ENCODE results near the gene STAT4.

DNA sequence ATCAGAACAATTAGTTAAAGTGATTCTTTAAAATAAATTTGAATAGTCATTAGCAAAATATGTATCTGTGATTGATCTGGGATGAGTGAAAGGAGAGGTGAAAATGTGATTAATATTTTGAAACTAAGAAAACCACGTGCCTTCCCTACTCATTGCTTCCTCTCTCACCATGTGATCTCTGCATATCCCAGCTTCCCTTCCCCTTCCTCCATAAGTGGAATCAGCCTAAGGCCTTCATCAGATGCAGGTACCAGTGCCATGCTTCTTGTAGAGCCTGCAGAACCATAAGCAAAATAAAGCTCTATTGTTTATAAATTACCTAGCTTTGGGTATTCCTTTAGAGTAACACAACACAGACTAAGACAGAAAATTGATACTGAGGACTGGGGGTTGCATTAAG is 125.7 kb downstream of the STAT4 start:
- TF ChIP-seq, protein P1, sequence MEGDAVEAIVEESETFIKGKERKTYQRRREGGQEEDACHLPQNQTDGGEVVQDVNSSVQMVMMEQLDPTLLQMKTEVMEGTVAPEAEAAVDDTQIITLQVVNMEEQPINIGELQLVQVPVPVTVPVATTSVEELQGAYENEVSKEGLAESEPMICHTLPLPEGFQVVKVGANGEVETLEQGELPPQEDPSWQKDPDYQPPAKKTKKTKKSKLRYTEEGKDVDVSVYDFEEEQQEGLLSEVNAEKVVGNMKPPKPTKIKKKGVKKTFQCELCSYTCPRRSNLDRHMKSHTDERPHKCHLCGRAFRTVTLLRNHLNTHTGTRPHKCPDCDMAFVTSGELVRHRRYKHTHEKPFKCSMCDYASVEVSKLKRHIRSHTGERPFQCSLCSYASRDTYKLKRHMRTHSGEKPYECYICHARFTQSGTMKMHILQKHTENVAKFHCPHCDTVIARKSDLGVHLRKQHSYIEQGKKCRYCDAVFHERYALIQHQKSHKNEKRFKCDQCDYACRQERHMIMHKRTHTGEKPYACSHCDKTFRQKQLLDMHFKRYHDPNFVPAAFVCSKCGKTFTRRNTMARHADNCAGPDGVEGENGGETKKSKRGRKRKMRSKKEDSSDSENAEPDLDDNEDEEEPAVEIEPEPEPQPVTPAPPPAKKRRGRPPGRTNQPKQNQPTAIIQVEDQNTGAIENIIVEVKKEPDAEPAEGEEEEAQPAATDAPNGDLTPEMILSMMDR (IDR thresholded peaks at IDR 0.05; ENCODE audit: low read depth, low read length, missing input control) = no peak
- TF ChIP-seq JUND (IDR thresholded peaks at IDR 0.05) (no peak), RXRA (IDR thresholded peaks at IDR 0.05) (no peak), YY1 (IDR thresholded peaks at IDR 0.05) (no peak), TAF1 (conservative IDR thresholded peaks at IDR 0.05) (no peak), RAD21 (IDR thresholded peaks at IDR 0.05) (no peak)
- TF ChIP-seq, protein P2, sequence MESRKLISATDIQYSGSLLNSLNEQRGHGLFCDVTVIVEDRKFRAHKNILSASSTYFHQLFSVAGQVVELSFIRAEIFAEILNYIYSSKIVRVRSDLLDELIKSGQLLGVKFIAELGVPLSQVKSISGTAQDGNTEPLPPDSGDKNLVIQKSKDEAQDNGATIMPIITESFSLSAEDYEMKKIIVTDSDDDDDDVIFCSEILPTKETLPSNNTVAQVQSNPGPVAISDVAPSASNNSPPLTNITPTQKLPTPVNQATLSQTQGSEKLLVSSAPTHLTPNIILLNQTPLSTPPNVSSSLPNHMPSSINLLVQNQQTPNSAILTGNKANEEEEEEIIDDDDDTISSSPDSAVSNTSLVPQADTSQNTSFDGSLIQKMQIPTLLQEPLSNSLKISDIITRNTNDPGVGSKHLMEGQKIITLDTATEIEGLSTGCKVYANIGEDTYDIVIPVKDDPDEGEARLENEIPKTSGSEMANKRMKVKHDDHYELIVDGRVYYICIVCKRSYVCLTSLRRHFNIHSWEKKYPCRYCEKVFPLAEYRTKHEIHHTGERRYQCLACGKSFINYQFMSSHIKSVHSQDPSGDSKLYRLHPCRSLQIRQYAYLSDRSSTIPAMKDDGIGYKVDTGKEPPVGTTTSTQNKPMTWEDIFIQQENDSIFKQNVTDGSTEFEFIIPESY (IDR thresholded peaks at IDR 0.05) = no peak
- TF ChIP-seq, protein P3, sequence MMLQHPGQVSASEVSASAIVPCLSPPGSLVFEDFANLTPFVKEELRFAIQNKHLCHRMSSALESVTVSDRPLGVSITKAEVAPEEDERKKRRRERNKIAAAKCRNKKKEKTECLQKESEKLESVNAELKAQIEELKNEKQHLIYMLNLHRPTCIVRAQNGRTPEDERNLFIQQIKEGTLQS (IDR thresholded peaks at IDR 0.05) = no peak
- TF ChIP-seq, protein P4, sequence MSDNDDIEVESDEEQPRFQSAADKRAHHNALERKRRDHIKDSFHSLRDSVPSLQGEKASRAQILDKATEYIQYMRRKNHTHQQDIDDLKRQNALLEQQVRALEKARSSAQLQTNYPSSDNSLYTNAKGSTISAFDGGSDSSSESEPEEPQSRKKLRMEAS (IDR thresholded peaks at IDR 0.05) = no peak

All from liver (tissue), 3 donors.